VCaP (cell line): Measurements from ENCODE around the gene BTBD17.

Source experiments
- H3K27ac ChIP-seq: fragments of 450-650 bp; 2 replicates; pipeline ENCODE4 v1.5.1; 2017
- TF ChIP-seq, protein P1 (sequence below): fragments of 450-650 bp; conservative IDR thresholded peaks from 2 replicates; pipeline ENCODE4 v1.5.1; 2017; ENCODE audit warnings: mild to moderate bottlenecking, moderate library complexity

BTBD17 gene

DNA sequence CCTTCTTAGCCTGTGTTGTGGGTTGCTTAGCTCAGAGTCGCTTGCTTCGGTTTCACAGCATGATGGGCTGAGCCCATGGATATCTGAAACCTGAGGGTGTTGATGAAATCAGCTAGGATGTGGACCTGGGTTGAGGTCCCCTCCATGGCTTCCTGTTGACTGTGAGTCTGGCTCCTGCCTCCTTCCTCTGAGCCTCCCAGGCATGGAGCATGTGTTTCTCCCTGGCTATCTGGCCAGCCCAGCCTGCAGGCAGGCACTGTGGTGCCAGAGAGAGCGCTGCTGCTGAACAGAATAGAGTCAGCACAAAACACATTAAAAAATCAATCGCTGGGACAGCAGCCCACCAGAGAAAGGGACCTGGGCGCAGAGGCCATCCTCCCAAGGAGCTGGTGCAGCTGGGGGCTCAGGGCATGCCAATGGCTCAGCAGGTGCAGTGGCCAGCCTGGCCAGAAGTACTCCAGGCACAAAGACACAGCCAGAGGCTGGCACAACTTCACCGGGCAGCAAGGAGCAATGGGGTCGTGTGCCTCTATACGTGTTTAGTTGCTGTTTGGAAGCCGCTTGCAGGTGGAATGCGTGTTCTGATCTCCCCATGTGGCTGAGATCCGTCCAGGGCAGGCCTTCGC lies 42.0 kb upstream of the BTBD17 start:
- no peak overlapping the region for H3K27ac ChIP-seq
- TF ChIP-seq, protein P1, sequence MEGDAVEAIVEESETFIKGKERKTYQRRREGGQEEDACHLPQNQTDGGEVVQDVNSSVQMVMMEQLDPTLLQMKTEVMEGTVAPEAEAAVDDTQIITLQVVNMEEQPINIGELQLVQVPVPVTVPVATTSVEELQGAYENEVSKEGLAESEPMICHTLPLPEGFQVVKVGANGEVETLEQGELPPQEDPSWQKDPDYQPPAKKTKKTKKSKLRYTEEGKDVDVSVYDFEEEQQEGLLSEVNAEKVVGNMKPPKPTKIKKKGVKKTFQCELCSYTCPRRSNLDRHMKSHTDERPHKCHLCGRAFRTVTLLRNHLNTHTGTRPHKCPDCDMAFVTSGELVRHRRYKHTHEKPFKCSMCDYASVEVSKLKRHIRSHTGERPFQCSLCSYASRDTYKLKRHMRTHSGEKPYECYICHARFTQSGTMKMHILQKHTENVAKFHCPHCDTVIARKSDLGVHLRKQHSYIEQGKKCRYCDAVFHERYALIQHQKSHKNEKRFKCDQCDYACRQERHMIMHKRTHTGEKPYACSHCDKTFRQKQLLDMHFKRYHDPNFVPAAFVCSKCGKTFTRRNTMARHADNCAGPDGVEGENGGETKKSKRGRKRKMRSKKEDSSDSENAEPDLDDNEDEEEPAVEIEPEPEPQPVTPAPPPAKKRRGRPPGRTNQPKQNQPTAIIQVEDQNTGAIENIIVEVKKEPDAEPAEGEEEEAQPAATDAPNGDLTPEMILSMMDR: no peak

DNA sequence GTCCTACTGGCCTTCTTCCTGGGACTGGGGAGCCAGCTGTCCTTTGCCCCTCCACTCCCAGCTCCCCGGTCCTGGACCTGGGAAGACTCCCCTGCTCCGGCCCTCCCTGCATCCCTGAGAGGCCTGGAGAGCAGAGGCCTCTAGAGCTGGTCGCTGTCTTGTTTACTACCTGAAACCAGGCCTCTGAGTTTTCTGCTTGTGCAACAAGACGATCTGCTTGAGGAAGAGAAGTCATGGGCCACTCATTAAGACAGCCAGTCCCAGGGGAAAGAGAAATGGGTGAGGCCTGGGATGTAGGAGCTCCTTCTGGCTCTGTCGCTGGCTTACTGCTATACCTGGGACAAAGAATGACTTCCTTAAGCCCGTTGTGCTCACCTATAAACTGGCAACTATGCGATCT lies 40.4 kb upstream of the BTBD17 start:
- TF ChIP-seq, protein P1: no peak
- H3K27ac ChIP-seq: no peak overlapping the region

DNA sequence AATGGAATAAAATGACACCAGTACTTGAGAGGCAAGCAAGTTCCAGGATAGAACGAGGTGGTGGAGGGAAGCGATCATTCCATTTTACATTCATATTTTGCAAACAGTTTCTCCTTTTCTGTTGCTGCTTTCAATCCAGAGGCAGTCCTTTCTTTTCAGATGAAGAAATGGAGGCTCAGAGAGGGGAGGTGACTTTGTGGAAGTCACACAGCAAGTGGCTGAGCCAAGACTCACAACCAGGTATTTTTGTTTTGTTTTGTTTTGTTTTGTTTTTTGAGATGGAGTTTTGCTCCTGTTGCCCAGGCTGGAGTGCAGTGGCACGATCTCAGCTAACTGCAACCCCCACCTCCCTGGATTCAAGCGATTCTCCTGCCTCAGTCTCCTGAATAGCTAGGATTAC lies 34.9 kb upstream of the BTBD17 start:
- no peak overlapping the region for H3K27ac ChIP-seq
- TF ChIP-seq, protein P1: no peak

DNA sequence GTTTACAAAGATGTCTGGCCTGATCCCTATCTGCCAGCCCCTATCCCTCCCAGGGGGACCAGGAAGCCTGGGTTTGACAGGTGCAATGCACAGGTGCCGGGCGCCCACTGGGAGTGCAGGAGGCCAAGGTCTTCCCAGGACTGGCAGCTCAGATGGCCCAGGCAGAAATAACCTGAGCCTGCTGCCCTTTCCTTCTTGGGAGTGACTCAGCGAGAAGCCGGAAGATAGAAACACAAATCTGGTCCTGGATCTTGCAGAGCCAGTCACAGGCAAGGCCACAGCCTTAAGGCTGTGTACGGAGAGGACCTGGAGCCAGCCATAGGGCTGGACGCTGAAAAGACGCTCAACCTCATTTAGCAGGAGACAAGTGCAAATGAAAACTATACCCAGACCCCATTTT lies 33.3 kb upstream of the BTBD17 start:
- no peak overlapping the region for H3K27ac ChIP-seq
- TF ChIP-seq, protein P1: no peak

DNA sequence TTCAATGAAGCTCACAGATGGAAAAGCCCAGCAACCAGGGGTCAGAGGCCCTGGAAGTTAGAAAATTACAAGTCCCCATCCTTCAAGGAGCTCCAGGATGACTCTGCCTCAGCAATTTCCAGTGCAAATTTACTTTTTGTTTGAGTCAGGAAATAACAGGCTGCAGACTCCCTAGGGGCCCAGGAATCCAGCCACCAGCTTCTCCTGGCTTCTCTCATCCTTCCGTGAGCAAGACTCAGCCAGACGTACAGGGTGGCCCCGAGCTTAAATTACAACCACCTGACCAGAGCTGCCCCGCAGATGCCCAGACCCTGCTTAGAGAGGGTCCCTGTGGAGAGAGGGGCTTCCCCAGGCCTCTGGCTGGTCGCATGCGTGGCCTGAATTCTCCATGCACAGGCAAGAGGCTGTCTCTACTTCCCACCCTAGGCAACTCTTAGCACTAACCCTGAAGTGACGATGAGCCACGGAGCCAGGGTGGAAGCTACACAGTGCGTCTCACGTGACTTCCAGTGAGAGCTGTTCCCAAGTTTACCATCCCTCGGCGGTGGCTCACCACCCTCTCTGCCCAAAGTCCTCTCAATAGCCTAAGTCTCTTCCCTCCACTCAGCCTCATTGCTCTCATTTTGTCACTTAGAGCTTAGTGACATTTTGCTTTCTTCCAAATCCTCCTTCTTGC lies 32.7 kb upstream of the BTBD17 start:
- TF ChIP-seq, protein P1: no peak
- no peak overlapping the region for H3K27ac ChIP-seq

DNA sequence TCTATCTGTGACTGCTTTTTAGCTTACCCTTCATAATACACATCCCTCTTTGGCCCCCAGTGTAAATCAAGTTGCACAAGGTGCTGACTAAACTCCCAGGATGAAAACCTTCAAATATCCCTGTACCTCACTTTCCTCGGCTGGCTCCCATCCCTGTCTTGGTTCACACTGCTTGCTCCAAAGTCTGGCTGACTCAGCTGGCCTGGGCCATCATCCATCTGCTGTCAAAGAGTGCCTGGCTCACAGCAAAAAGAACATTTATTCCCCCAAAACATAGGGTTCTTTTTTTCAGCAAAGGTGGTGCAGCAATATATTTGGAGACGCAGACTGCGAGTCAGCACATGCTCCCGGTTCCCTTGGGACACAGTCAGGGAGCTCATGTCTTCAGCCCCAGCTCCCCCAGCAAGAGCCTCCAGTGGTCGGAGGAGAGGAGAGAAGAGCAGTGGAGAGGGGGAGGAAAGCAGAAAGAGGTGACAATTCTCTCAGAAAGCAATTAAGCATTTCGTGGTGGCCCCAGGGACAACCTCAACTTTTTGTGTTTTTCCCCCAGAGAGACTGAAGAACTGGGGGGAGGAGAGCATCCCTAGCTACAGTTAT lies 31.8 kb upstream of the BTBD17 start:
- TF ChIP-seq, protein P1: no peak
- no peak overlapping the region for H3K27ac ChIP-seq

DNA sequence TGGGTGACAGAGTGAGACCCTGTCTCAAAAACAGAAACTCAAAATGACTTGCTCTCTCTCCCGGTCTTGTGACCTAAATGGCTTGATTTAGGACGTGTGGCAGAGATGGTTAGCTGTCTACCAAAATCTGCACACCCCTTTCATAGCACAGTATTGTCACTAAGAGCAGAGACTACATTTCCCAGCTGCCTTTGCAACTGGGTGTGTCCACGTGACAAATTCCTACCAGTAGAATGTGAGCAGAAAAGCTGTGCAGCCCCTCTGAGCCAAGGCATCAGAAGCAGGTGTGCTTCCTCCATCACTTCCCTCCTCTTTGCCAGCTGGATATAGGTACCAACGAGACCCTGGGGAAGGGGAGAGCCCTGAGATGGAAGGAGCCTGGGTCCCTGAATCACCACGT lies 31.2 kb upstream of the BTBD17 start:
- TF ChIP-seq, protein P1: no peak
- no peak overlapping the region for H3K27ac ChIP-seq
